Head of caudate nucleus (tissue), 42 donors: ENCODE measurements around the gene BIRC7.

Experiments used
- DNase-seq, 42 donors: peaks; one replicate each; pipeline versions ENCODE4 v3.0.0 to v3.0.0-alpha.2; 2020 to 2021; ENCODE audit warnings: mixed read lengths in 7 of 42
- intact Hi-C: fragments of 100-400 bp; cut with DNase I; formaldehyde crosslinking; loops from one replicate; pipeline ENCODE4 v1.15.0; 2022

BIRC7 gene

DNA sequence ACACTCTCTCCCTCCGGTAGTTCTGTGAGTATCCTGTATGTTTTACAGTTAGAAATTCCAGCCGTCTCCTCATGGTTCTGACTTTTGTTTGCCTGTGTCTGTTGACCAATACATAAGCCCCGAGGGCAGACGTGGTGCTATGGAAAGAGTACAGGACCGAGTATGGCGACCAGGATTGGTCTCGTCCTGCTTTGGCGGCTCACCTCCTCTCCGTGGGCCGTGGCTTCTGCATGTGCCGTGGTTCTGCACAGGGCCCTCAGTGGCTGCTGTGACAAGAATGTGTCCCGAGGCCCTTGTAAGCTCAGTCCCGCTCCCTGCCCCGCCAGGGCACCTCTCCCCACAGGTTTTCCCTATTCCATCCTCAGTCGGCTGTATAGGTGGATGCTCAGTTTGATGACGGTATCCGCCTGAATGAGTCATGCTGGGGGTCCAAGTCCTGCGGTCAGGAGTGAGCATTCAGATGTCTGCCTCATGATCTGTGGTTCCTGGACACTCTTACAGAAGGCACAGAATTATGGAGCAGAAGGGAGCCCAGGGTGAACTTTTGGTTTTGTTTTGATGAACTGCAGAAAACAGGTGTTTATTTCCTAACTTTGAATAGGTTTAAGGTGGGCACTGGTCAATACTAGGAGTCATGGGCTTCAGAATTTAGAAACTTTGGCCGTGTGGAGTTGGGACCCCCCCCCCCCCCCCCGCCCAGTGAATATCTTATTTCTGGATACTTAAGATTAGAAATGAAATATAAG, 38.1 kb downstream of the BIRC7 start:
- intact Hi-C loops = no loop called here
- no peak for DNase-seq

- intact Hi-C loops = no loop called here
- DNase-seq = no peak
Observed at GRCh38 chr20:63274381-63275228, 38.9 kb downstream of the BIRC7 start.

DNA sequence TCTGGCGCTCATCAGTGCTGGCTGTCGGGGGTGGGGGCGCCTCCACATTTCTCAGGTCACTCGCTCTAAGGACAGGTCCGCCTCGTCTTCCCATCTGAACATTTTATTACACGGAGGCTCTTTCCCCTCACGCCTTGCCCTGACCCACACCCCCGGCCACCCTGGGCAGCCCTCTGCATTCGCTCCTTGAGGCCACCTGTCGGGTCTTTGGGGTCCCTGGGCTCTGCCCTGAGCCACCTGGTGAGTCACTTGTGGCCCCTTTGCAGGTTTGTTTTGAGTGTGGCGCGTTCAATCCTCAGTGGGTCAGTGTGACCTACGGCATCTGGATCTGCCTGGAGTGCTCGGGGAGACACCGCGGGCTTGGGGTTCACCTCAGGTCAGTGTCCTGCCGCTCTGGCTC, 40.1 kb downstream of the BIRC7 start:
- intact Hi-C loops = no loop called here
- DNase-seq = no peak

GRCh38 chr20:63276956-63277355, 41.3 kb downstream of the BIRC7 start:
- DNase-seq = no peak
- intact Hi-C loops = no loop called here

DNA sequence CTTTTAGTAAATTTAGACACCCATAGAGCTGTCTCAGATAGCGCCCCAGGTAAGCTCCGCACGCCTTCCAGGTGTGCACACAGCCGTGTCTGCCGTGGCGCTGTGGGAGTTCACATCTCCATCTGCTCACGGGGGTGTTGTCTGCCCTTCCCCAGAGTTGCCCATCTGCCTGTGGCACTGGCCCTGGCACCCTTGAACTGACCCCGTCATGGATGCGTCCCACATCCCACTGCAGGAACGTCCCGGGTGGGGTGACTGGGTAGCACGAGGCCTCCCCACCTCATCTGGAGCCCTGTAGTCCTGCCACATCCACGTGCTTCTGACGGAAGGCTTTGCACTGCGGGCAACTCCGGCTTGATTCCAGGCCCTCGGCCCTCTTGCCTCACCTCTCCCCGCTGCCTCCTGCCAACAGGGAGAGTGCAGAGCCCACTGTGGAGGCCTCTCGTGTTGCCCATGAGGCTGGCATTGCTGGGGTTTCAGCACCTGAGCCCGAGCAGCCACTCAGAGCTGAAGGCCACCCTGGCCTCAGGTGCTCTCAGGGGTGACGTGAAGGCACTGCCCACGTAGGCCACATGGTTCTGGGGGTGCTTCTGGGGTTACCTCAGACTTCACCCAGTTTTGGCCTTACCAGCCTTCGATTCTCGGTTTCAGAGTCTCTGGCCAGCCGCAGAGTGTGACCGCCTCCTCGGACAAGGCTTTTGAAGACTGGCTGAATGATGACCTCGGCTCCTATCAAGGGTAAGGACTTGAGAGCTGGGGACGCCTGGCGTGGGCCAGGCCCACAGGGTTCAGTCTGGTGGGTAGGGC, 42.0 kb downstream of the BIRC7 start:
- no peak for DNase-seq

GRCh38 chr20:63278661-63279060, 43.0 kb downstream of the BIRC7 start:
- no peak for DNase-seq
- intact Hi-C loops = no loop called here

More for the DNA sequence above, 42.0 kb downstream of the BIRC7 start:
- intact Hi-C loops = no loop called here

DNA sequence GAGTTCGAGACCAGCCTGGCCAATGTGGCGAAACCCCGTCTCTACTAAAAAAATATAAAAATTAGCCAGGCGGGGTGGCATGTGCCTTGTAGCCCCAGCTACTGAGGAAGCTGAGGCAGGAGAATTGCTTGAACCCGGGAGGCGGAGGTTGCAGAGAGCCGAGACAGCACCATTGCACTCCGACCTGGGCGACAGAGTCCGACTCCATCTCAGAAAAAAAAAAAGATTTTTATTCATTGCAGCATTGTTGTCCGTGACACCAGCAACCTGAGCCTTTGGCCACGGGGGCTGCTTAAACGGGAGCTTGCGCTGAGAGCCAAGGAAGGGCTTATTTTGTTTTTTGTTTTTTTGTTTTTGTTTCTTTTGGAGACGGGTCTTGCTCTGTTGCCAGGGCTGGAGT, 44.2 kb downstream of the BIRC7 start:
- no peak for DNase-seq
- intact Hi-C loops = no loop called here

DNA sequence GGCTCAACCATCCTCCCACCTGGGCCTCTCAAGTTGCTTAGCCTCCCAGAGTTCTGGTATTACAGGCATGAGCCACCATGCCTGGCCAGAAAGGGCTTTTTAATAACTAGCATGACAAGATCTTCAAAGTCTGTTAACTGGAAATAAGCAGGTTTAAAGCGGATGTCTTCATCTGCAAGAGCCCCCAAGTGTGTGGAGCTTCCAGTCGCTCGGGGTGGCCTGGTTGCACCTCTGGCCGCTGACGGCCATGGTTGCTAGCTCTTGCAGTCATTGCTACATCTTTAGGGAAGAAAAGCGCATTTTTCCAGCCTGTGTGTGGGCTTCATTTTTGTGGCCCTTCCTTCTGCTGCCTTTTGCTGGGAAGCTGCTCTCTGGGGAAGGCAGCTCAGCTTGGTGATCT, 44.7 kb downstream of the BIRC7 start:
- DNase-seq = no peak

GRCh38 chr20:63280929-63281545, 45.3 kb downstream of the BIRC7 start:
- intact Hi-C loops = no loop called here
- no peak for DNase-seq

More for the DNA sequence above, 44.7 kb downstream of the BIRC7 start:
- intact Hi-C loops = no loop called here

GRCh38 chr20:63281742-63282665, 46.3 kb downstream of the BIRC7 start:
- no peak for DNase-seq
- intact Hi-C loops = no loop called here

DNA sequence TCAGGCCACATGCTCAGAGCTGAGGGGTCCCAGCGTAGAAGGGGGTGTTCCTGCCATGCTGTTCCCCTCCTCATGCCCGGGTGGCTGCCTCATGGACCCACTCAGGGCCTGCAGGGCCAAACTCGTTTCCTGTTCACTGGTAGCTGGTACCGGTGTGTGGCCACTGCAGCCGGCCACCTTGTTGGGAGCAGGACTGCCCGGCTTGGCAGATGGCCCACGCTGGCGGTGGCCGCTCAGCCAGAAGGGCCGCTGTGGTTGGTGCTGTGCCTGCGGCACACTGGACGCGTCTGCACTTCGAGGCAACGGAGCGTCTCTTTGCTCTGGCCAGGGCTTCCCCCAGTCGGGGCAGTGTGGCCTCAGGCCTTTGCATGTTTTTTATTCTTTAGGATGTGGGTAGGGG, 47.2 kb downstream of the BIRC7 start:
- intact Hi-C loops = no loop called here
- DNase-seq = no peak

- no peak for DNase-seq
- intact Hi-C loops = no loop called here
Observed at GRCh38 chr20:63283397-63284082, 47.8 kb downstream of the BIRC7 start.

DNA sequence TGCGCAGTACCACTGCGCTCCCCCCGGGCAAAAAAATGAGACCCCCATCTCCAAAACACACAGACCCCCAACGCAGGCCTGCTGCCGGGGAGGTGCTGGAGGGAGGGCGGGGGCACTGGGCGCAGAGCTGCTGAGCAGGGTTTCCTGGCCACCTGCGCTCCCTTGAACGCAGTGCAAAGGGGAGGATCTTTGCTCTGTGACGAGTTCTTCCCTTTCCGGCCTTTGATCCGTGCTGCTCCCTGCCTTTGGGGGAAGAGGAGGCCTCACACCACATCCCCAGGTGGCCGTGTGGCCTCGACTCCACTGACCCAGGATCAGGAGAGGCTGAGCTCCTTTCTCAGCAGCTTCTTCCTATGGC, 48.4 kb downstream of the BIRC7 start:
- intact Hi-C loops = no loop called here

DNA sequence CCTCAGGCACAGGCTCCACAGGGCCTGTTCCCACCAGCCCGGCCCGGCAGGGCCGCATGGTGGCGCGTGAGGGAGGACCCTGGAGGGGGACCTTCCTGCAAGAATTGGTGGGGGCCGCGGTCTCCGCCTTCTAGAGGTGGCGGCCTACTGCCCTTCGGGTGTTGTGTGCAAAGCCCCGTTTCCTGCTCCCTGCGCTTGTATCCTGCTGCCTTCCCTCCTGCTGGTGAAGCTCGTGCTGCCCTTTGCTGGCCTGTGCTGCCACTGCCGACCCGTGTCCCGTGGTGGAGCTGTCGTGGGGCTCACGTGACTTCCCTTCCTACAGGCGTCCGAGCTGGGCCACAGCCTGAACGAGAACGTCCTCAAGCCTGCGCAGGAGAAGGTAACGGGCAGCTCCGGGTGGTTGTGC, 48.8 kb downstream of the BIRC7 start:
- DNase-seq = no peak
- intact Hi-C loops = no loop called here

More for the DNA sequence above, 48.4 kb downstream of the BIRC7 start:
- no peak for DNase-seq

DNA sequence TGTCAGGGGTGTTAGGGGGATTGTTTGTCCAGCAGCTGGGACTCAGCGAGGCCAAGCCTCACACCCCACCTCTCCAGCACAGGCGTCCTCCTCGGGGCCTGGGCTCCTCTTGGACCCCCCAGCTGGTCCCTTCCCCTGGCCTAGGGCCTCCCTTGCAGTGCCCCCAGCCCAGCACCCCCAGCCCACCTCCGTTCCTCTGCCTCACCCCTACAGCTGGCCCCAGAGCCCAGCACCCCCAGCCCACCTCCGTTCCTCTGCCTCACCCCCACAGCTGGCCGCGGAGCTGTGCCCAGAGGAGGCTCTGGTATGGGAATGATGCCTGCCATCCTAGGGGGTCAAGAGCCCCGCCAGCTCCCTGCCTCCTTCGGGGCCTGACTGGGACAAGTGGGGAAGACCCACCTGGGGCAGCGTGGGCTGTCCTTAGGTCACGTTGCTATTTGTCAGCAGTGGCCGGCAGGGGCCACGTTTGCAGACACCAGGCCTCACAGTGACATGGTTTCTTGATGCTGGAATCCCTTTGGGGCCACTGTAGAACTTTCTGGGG, 49.3 kb downstream of the BIRC7 start:
- DNase-seq = no peak
- intact Hi-C loops = no loop called here

DNA sequence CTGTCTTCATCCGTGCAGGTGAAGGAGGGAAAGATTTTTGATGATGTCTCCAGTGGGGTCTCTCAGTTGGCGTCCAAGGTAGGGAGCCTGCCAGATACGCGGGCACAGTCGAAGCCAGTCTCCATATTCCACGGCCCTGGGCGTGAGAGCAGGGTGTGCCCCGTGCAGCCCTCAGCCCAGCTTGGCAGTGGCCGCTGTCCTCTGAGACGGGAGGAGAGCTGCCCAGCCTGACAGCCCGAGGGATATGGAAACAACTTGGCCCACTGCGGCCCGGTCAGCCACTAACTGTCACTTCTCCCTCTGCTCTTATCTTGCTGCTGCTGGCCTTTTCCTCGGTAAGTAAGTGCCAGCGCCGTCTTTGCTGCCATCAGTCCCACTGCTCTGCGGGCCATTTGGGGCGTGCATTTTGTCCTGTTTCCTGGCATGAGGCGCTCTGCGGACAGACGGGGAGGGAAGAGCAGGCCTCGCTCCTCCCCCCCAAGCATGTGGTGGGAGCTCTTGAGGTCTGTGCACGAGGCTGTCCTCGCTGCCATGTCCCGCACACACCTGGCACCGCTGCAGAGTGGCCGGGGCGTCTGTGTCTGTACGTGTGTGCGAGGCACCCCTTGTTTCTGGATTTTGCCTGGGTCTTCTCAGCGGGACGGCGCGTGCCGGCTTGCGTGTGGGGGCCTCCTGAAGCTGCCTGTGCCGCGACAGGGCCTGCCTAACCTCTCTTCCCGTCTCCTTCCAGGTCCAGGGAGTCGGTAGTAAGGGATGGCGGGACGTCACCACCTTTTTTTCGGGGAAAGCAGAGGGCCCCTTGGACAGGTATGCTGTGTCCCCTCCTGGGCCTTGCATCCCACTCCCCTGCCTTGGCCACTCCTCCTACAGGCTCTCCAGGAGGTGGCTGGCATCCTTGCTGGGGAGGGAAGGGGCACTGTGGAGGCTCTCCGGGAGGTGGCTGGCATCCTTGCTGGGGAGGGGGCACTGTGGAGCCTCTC, 50.2 kb downstream of the BIRC7 start:
- no peak for DNase-seq
- intact Hi-C loops = no loop called here
